ENCODE measurements around the gene LY9.

Gene LY9

DNA sequence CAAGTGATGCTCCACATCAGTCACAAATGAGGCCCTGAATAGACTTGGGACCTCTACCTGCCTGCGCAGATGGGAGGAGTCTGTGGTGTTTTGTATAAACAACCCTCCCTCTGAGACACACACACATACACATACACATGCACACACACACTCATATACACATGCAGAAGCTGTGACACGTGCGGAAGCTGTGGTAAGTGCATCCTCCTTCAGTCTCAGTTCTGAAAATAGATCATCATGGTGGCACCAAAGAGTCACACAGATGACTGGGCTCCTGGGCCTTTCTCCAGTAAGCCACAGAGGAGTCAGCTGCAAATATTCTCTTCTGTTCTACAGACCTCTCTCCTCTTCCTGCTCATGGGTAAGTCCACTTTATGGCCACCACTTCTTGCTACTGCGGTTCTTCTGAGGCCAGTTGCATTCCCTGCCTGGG lies at the start of gene LY9:
Gene LY9, plus strand, starts transcription at position 224 of the 433 bp plus-strand sequence. Its CDS starts 14 bp downstream, at position 238.
- in situ Hi-C loops (cut with MboI; ENCODE audit: low sequenced_read_pairs) = no loop called here

DNA sequence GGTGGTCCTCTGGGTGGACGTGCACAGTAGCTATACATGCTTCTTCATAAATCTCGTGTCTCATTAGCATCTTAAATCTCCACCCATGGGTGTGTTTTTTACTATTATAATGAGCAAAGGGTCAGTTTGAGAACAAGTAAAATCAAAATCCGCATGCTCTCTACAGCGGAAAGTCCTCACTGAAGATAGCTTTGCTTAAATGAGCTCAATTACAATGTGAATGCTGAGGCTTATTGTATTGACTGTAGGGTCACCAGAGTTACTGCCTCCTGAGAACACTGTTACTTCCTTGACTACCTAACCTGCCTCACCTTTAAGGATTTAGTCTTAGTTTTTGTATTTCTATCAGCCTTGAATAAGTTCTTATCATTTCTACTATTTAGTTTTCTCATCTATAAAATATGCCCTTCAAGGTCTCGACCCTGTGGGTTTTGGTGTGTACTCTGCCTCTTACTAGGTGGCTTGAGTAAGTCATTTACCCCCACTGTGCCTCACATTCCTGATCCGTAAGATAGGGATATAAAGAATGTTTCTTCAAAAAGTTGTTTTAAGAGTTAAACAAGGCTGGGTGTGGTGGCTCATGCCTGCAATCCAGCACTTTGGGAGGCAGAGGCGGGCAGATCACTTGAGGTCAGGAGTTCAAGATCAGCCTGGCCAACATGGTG lies 49.0 kb upstream of the LY9 start:
- in situ Hi-C loops (cut with MboI; ENCODE audit: low sequenced_read_pairs) = no loop called here

DNA sequence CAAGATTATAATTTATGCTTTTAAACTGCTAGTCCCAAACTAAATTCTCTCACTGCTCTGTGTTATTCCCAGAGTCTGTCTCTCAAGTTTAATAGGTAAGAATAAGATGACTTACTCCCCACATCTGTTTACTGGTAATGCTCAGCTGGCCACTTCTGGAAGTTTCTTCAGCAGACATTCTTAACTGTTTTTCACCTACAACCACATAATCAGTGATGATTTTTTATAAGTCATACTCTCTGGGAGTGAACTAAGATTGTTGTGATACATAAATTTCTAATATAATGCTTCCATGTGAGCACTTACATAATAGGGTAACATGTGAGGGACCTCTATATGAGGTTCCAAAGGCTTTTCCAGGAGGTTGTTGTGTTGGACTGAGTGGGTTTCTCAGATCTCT lies 48.3 kb upstream of the LY9 start:
- in situ Hi-C loops (cut with MboI; ENCODE audit: low sequenced_read_pairs) = no loop called here

GRCh38 chr1:160748181-160748877 lies 47.6 kb upstream of the LY9 start:
- in situ Hi-C loops (cut with MboI; ENCODE audit: low sequenced_read_pairs) = no loop called here

DNA sequence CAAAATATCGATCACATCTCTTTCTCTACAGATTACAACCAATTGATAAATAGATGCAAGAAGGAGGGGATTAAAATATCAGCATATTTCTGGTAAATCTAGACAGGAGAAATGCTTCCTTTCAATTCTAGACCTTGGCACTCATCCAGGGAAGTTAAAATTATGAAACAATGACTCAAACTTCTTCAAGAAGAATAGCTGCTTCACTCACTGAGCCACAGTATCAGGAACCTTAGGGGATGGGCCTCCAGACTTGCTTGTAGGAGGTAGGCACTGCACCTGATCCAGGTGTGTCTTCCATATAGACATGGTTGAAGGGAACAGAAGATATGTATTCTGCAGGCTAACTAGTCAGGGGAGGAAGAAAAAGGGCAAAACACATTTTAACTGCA lies 47.1 kb upstream of the LY9 start:
- in situ Hi-C loops (cut with MboI; ENCODE audit: low sequenced_read_pairs) = no loop called here

DNA sequence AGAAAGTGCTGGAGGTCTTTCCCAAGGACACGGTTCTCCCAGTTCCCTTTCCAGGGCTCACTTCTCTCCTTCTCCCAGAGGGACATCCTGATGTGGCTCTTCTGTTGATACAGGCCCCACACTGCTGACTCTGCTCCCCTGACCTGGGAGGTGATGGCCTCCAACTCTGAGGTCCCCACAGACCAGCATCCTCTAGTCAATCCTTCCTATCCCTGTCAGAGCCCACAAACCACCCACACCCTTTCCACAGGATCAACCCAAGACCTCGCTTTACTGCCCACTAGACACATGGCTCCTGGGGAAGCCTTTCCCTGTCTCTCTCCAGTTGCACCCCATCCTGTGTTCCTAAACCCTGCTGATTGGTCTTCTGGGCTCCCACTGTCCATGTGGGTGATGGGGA lies 45.4 kb upstream of the LY9 start:
- in situ Hi-C loops (cut with MboI; ENCODE audit: low sequenced_read_pairs) = no loop called here

GRCh38 chr1:160752406-160752805 lies 43.6 kb upstream of the LY9 start:
- in situ Hi-C loops (cut with MboI; ENCODE audit: low sequenced_read_pairs) = no loop called here

GRCh38 chr1:160752924-160753323 lies 43.0 kb upstream of the LY9 start:
- in situ Hi-C loops (cut with MboI; ENCODE audit: low sequenced_read_pairs) = no loop called here

- in situ Hi-C loops (cut with MboI; ENCODE audit: low sequenced_read_pairs) = no loop called here
These were observed 42.4 kb upstream of the LY9 start for GRCh38 chr1:160753594-160753993.

GRCh38 chr1:160755461-160755860 lies 40.5 kb upstream of the LY9 start:
- in situ Hi-C loops (cut with MboI; ENCODE audit: low sequenced_read_pairs) = no loop called here

GRCh38 chr1:160755911-160756848 lies 39.8 kb upstream of the LY9 start:
- in situ Hi-C loops (cut with MboI; ENCODE audit: low sequenced_read_pairs) = no loop called here

DNA sequence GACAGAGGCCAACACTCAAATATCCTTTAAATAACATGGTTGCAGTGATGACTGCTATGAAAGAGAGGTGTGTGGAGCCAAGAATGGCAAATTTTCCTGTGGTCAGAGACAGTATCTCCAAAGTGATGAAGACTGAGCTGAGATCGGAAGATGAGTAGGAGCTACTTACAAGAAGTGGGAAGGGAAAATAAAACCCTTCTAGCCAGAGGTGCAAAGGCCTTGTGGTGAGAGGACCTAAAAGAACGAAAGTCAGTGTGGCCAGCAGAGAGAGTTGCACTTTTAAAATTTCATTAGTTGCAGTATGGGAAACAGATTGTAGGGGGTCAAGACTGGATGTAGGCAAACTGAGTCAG lies 39.1 kb upstream of the LY9 start:
- in situ Hi-C loops (cut with MboI; ENCODE audit: low sequenced_read_pairs) = no loop called here

DNA sequence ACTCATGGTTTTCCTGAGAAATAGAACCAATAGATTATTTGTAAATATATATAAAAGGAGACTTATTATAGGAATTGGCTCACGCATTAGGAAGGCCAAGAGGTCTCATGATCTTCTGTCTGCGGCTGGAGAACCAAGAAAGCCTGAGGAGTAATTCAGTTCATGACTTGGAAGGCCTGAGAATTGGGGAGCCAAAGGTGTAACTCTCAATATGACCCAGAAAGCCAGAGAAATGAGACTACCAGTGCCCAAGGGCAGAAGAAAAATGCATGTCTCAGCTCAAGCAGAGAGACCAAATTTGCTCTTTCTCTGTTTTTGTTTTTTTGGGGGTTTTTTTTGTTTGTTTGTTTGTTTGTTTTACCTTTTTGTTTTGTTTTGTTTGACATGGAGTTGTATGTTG lies 37.5 kb upstream of the LY9 start:
- in situ Hi-C loops (cut with MboI; ENCODE audit: low sequenced_read_pairs) = no loop called here

DNA sequence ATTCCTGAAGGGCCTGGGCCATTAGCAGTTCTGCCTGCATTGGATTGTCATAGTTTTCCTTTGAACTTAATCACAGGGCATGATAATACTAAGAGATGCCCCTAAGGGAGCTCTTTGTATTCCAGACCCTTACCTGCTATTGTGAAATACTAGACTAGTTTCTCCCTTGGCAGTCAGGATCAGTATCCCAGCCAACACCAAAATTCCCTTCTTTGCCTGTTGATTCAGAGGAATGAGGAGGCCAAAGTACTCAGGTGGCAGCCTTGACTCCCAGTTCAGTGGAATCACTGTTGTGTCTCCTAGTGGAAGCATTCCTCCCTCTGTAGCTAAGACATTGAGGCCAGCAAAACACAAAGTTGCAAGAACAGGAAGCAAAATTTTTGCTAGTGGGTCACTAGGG lies 36.2 kb upstream of the LY9 start:
- in situ Hi-C loops (cut with MboI; ENCODE audit: low sequenced_read_pairs) = no loop called here

DNA sequence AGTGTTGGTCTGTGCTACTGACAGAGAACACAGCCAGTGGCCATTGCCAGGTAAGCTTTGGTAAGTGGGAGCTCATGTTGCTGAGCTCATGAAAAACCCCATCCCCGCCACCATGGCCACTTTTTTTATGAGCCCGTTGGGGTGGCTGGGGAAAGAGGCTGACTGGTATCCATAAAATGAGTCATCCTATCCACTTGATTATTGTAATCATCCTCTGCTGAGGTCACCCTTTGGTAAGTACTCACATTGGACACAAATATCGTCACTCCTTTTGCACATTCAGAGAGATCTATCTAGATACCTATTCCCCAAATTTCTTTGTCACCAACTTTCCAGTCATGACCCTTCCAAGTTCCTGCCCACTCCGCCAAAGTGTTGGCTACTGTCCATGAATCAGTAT lies 34.9 kb upstream of the LY9 start:
- in situ Hi-C loops (cut with MboI; ENCODE audit: low sequenced_read_pairs) = no loop called here

DNA sequence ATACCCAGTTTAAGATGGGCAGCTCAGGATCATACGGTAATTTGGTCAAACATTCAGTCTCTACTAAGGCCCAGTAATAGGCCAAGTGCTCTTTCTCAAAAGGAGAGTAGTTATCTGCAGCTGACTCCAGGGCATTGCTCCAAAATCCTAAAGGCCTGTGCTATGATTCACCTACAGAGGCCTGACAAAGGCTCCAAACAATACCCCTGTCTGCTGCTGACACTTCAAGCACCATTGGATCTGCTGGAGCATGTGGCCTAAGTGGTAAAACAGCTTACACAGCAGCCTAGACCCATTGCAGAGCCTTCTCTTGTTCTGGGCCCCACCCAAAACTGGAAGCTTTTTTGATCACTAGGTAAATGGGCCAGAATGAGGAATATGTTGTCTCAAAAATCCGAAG lies 34.1 kb upstream of the LY9 start:
- in situ Hi-C loops (cut with MboI; ENCODE audit: low sequenced_read_pairs) = no loop called here

DNA sequence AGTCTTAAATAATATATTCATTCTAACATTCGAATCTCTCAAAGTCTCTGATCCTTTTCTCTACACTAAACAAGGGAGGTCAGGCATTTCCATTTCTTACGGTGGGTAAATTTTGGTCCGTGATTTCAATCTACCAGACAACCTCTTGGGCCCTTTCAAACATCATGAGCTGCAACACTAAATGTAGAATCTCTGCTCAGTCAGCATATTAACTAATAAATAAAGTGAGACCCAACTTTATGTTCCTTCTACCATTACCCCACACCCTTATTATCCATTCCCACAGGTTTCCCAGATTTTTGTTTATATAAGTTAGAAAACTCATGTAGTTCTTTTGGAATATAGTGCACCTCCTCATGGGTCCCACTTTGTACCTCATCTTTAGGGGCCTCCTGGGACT lies 32.0 kb upstream of the LY9 start:
- in situ Hi-C loops (cut with MboI; ENCODE audit: low sequenced_read_pairs) = no loop called here

GRCh38 chr1:160767395-160768294 lies 28.3 kb upstream of the LY9 start:
- in situ Hi-C loops (cut with MboI; ENCODE audit: low sequenced_read_pairs) = no loop called here

DNA sequence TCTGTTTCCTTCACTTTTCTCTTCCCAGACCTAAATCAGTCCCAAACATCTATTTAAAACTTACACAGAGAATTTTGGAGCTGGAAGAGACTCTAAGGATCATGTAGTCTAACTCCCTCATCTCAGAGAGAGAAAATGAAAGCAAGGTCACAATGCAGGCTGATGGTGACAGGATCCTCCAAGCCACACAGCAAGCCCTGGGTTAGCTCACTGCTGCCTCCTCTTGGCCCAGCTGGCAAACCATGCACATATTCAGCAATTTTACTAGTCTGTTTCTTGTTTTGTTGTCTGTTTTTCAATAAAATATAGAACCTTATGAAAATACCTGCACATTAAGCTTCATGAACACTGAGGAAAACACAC lies 27.7 kb upstream of the LY9 start:
- in situ Hi-C loops (cut with MboI; ENCODE audit: low sequenced_read_pairs) = no loop called here

- in situ Hi-C loops (cut with MboI; ENCODE audit: low sequenced_read_pairs) = no loop called here
These were observed 23.6 kb upstream of the LY9 start for GRCh38 chr1:160772331-160772730.

DNA sequence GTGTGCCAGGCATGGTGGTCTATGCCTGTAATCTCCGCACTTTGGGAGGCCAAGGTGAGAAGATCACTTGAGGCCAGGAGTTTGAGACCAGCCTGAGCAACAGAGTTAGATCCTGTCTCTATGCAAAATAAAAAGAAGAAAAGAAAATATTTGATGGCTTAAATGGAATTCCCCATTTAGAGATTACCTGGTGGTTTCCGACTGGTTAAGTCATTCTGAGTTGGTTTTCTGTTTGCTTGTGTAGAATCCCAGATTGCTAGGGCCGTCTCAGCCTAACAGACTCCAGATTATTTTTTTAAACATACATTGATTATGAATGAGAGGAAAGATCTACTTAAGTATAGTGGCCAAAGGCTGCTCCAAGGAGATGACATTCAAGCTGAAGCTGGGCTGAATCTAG lies 22.9 kb upstream of the LY9 start:
- in situ Hi-C loops (cut with MboI; ENCODE audit: low sequenced_read_pairs) = no loop called here
